Islet of Langerhans (tissue), 1 donor: ENCODE data around the gene PRKG1.
"Not testable (repeated sequence)": the region's sequence is repeated elsewhere in the genome, so short reads cannot be mapped to it uniquely, and the experiment has no call there.

Experiments used
- FAIRE-seq: peaks from one replicate; lab custom pipeline; 2011; peaks lifted over from hg19 to GRCh38; lab: Jason Lieb, UNC

Gene PRKG1

DNA sequence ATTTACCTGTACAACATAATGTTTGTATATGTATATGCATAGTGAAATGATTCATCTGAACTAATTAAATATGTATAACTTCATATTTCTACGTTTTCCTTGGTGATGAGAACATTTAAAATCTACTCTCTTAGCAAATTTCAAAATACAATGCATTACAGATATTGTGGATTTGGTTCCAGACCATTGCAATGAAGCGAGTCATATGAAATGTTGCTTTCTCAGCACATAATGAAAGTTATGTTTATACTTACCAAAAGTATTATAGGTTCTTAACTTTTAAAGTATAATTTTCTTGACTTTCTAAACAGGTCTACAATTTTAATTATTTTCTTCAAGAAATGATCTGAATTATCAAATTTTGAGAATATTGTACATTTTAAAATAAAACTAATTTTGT, 435.9 kb downstream of the PRKG1 start:
- FAIRE-seq = no peak

DNA sequence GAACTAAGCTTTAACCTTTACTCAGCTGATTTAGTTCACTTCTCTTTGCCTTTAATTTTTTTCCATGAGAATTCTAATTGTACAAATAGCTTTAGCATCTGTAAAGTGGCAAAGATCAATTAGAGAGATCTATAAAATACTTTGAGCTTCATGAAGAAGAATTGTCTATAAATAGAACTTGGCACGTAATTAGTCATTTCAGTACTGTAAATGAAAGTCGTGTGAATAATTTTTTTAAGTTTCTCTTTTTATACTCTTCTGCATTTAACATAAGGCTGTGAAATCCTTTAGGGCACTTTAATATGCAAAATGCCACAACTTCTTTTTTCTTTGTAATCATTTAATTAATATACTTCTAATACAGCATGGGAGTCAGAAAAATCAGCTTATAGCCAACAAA, 447.3 kb downstream of the PRKG1 start:
- no peak for FAIRE-seq

DNA sequence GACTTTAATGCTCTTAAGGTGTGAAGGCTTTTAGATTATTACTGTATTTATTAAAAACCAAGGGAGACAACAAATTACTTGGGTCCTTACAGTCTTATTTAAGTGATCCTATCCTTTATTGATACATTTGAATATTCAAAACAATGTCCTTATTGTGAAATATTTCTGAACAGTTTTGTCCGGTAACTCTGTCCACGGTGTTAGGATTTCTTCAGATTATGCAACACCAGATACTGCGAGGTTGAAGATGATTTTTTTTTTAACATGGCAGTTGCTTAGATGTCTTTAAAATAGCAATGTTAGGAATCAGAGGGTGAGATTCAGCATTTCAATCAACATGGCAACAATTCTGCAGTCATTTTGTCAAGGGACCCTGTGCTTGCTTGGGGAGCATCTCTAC, 448.6 kb downstream of the PRKG1 start:
- FAIRE-seq = no peak

DNA sequence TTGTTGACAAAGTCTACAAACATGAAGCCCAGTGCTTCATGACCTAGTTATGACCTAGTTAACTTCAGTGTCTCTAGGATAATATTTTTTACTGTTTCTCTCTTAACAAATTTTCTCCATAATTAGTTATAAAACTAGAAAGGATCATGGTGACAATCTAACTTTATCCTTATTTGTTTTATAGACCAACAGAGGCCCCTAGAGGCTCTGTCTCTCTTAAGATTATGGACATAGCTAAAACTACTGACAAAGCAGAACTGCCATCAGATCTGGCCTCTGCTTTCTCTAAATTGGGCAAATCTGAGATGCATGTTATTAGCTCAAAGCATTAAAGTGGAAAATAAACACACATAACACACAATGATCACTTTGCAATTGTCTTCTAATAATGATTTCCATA, 449.2 kb downstream of the PRKG1 start:
- FAIRE-seq = no peak

DNA sequence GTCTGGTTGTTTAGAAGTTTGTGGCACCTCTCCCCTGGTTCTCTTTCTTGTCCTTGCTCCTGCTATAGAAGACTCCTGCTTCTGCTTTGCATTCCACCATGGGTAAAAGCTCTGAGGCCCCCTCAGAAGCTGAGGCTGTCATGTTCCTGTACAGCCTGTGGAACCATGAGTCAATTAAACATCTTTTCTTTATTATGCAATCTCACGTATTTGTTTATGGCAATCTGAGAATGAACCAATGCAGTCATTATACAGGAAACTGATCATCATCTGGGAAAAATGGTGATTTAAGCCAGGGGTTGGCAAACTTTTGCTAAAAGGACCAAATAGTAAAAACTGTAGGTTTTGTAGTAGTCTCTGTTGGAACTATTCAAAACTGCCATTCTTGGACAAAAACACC, 449.8 kb downstream of the PRKG1 start:
- no peak for FAIRE-seq

DNA sequence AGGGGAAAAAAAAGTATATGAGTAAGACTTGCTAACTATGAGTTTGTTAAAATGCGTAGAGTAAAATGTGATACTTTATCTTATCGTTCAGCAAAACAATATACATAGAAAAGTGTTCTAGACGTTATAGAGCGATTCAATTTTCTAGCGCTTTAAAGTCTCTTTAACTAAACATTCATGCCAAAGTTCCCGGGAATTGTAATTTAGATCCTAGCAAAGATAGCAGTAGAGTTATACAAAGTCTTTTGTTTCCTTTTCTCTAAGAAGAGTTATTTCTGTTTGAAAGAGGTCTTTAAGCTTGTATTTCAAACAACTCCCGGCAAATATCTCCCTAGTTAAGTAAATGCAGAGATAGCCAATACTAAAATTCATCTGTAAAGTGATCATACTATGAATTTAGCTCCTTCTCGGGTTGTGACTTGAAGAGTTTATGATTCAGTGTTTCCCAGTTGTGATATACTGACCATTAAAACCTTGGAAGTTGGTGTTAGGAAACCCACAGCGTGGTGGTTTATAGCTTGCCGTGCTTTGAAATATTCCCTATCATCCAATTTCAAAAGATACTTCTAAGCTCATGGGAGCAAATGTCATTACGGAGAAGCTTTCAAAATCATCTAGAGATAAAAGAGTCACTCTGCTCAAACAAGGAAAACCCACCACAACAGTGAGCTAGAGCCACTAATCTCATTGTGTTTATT, 453.4 kb downstream of the PRKG1 start:
- no peak for FAIRE-seq

DNA sequence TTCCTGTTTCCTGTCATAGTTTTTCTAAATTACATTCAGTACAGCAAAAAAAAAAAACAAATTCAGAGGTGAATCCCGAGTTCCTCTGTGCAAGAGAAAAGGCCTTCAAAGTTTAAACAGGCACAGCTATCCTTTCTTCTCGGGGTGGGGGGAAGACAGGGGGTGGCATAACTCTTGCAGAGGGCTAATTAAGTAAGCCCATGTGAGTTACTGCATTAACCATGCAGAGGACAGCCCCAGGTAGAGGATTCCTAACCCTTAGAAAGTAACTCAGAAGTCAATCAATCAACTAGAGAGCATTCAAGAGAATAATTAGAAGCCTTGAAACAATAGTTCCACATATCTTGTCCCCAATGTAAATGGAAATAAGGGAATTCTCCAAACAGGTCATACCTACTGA, 454.2 kb downstream of the PRKG1 start:
- FAIRE-seq = no peak

DNA sequence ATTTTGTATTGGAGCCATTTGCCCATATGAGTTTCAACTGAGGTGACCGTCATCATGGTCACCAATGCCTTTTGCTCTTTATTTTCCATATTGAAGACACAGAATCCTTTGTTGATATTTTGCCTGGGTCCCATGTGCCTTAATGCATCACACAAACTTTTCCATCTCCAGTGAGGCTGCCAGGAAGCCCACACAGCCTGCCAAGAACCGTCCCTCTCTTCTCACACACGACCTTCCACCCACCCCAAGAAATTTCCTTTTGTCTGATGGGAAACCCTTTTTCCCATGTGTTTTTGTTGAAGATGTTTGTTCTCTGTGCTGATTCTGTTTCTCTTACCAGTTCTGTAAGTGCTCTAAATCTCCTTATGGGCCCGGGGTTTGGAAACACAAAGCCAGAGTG, 456.3 kb downstream of the PRKG1 start:
- FAIRE-seq = no peak

DNA sequence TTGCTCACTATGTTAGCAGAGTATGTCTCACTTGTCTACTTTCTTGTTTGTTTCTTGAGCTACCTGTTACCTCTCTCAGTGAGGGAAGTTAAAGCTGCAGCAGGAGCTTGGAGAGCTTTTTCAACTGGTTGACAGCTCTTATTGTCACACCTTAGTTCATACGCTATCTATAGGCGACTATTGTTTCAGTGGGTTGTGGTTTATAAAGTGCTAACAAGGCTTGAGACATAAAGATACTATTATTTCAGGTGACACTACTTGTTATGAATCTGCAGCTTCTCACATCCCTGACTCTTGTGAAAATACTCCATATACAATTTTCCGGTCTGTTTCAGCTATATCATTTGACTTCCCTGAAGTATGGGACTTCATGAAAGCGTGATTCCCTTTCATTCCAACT, 457.8 kb downstream of the PRKG1 start:
- FAIRE-seq = no peak

DNA sequence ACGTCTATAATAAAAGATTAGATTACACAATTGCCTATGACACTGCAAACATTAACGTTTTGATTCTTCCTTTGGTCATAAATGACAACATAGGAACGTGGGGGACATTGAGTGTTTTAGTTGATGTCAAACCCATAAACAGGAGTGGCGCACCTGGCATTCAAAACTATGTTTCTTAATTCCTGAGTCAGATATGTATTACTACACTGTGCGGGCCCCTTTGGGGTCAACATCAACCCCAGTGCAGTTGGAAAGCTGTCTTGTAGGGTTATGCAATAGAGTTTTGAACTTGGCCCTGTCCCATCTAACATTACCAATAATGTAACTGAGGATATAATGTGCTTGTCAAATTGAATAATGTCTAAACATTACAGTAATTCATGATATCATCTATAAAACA, 468.6 kb downstream of the PRKG1 start:
- FAIRE-seq = no peak

DNA sequence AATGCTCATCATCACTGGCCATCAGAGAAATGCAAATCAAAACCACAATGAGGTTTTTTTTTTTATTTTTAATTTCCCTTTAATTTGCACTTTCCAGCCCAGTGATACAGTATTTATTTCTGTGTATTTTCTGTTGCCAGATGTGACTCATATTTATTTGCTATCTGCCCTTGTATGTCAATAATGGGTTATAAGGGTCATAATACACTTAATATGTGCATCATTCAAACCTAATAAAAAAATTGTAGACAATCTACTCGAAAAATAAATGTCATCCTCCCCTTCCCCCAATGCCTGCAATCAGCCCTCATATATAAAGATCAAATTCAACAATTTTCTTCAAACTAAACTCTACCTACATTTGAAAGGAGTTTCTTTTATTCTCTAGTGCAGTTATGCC, 470.6 kb downstream of the PRKG1 start:
- FAIRE-seq = no peak

DNA sequence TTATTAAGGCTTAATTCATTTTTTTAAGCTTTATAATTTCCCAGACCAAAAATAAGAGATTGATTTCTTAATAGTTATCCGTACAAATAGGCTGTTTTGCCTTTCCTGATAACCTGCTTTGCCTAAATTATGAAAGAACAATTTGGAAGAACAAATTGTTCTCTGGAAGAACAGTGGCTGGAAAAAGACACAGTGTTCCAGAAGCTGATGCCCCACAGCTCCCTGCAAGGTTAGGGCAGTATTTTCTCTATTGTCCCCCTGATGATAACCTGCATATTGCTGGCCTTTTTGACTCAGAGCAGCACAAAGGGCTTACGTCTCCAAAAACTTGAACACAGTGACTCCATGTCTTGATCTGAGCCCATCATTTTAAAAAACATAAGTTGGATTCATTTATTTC, 473.7 kb downstream of the PRKG1 start:
- FAIRE-seq = no peak

DNA sequence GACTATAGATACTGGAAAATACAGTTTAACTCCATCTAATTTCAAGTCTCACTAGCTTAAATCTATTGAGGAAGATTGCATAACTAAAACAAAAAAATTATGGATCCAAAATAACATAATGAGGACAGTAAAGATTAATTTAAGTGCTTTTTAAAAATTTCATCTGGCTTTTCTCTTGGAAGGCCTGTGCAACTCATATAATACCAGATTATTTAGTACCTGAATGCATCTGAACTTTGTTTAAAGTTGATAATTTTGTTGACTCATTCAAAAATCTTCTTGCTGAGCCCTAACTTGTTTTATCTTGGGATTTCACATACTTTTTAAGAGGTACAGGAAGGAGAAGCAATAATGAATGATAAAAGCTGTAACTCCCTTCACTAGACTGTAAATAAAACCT, 478.6 kb downstream of the PRKG1 start:
- FAIRE-seq = no peak

DNA sequence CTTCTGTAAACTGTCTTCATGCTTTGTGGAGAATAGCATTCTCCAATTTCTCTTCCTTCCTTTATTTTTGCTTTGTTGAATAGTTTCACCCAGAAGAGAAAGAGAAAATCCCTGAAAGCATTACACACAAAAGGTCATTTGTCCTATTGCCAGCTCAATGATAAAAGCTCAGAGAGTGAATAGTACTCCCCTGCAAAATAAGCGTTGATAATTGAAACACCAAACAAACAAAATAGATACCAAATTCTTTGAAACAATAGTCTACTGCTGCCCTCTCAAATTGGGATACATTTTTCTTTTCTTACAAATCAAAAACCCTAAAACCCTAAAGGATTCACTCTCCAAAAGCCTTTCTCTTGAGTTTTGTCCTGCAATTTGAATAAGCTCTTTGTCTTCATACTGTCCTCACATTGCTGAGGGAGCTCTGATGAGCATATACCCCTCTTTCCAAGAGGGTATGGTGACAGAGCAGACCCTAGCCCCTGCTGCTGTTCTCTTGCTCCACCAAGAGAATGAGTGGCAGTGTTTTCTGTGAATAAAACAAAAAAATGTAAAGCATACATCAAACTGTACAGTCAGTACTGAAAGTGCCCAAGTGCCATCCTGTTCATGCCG, 490.7 kb downstream of the PRKG1 start:
- FAIRE-seq = no peak

DNA sequence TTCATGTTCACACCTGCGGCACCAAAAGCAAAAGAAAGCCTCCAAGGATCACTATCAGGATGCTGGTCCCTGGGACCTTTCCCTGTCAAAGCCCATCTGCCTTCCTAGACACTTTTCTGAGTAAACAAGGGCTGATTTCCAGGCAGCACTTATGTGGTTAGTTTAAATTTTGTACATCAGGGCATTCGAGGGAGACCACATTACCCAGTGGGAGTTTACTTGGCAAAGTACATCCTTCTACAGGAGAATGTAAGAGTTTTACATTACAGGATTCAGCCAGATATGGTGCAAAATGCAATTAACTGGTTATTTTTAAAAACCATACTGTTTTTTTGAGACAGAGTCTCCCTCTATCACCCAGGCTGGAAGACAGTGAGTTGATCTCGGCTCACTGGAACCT, 493.0 kb downstream of the PRKG1 start:
- no peak for FAIRE-seq

DNA sequence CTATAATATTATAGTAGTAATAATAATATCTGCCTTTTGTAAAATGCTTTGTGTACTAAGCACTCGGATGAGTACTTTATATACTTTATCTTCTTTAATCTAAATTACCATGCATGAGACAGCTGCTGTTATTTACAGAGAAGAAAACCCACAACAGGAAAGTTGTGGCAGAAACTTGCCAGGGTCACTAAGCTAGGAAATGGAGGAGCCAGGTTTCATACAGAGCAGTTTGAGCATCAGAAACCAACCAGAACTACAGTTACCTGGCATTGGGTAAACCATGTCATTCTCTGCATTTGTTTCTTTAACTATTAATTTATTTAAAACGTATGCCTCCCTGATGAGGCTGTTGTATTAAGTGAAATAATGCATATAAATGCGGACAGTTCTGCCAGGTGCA, 495.2 kb downstream of the PRKG1 start:
- FAIRE-seq = no peak

DNA sequence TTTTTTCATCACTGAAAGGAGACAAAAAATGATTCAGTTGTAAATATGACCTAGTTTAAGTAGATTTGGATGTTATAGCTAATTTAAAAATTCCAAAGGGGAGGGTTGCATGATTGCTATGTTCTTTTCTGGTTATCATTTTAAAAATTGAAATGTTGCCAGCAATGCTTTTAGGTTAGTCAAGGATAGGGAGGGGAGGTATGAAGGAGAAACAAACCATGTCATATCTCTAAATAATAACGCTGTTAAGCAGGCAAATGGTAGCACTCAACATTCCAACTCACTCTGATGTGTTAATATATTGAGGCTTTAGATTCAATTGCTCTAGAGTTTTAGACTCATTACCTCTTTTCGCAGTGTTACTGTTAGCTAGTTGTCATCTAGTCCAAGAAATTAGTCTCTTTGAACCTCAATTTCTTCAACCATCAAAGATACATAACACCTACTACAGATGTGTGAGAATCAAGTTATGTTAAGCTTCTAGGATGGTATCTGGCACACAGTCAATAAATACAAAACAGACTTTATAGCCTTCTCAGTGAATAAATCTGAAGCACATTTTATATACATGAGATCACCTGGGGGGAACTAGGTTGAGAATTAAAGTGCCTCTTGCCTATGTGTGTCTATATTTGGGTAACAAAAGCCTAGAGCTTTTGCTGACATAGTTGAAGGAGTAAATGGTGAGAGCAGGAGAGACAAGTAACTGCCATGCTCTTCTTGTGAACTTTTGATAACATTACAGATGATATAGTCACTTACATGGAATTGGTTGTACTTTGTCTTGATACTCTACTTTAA, 500.2 kb downstream of the PRKG1 start:
- FAIRE-seq = no peak

DNA sequence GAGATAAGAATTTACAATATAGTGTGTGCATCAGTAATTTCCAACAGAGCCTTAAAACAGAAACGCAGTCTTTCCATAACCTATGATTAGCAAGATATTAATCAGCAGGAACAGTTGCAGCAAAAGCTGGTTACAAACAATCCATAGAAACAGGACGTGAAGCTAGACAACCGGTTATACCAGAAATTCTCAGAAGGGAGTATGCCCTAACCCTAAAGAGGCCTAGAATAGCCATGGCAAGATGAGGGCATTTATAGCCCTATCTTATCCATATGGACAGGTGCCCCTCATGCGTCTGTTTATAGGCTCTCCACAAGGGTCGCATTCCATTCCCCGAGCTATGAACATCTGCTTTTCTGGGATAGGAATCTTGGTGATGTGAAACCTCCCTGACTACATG, 506.9 kb downstream of the PRKG1 start:
- not testable (repeated sequence) for FAIRE-seq

DNA sequence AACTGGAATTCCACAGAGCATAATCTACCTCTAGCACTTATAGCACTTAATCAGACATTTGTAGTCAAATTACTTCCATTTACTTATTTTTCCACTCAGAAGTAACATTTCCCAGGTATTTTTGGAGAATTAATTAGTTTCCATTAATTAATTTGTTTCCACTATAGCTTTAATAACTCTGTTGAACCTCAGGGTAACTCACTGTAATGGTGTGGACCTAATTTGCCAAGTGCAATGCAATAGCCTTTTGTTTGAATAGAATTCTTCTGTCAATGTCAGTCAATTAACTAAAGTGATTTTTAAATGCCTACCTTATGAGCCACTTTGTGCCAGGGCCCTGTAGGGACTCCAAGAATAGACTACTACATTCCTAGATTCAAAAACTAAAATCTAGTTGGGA, 509.7 kb downstream of the PRKG1 start:
- FAIRE-seq = no peak

DNA sequence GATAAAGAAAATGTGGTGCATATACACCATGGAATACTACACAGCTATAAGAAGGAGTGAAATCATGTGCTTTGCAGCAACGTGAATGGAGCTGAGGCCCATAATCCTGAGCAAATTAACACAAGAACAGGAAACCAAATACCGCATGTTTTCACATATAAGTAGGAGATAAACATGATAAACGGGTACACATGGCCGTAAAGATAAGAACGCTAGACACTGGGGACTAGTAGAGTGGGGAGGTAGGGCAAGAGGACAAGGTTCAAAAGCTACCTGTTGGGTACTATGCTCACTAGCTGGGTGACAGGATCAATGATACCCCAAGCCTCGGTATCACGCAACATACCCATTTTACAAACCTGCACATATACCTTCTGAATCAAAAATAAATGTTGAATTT, 511.5 kb downstream of the PRKG1 start:
- FAIRE-seq = no peak

DNA sequence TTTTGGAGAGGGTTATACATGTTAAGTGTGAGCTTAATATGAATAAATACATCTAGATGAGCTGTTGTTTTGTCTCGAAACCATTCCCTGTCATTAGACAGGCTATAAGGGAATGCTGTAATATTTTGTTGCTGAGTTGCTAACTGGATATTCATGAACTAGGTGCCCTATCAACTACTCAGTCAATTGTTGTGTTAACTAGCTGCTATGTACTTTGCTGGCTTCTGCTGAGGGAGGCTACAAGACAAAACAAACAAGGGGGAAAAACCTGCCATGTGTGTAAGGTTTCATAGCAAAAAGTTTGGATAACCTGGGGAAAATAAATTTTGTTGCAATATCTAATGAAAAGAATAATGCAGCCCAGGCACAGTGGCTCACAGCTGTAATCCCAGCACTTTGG, 514.7 kb downstream of the PRKG1 start:
- no peak for FAIRE-seq

DNA sequence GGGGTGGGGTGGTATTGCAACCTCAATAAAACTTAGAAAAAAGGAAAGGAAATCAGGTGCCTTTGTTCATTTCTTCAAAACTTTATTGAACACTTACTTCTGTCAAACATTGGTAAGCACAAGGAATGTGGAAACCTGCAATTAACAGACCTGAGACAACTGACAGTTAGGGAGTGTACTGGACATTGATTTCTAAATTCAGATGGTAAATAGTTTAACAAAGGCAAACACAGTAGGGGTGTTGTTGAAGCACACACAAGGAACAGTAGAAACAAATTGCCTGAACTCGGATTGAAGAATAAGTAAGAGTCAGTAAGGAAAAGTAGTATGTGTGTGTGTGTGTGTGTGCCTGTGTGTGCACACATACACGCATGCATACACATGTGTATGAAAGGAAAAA, 516.5 kb downstream of the PRKG1 start:
- FAIRE-seq = no peak

DNA sequence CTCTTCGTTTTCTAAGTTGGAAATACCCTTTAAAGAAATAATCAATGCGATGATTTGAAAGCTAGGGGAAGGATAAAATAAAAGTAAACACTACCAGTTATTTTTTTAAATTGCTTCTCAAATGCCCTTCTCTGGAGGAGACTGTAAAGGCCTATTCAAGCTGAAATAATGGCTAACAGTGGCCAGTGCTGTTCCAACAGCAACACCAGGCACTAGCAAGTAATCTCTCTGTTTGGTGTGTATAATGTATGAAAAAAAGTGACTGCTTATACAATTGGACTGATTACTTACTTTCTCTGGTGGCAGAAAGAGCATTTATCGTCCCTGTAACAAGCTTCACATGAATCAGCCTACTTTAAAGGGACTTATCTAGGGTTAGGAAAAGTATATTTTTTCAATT, 522.4 kb downstream of the PRKG1 start:
- FAIRE-seq = no peak

DNA sequence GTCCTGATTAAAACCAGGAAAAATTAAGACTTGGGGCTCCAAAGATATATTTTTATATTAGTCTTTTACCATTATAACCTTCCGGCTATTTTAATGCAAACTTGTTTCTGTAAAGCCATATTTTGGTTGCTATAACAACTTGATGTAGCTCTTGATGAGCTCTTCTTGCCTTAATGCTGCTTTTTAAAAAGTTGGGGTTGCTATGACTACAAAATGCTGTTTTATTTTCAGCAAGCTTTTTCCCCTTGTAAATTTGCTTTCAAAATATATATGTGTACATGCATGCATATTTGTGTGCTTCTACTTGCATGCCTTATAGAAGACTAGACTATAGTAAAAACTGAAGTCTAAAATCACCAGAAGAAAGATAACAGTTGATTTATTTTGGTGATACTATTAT, 525.4 kb downstream of the PRKG1 start:
- no peak for FAIRE-seq
